Measurements from ENCODE around the gene CENPH. TPM values are rescaled to one million over a fixed set of nuclear protein-coding genes. Genes with fewer than 3 reads are reported as not detected.

Gene CENPH
- total and polyA plus RNA-seq, 2 donors (not counting 3 experiments of a cell fraction or from before 2014, with no cell fraction given), result 6.5 to 16.4 TPM

- TF ChIP-seq EZH2 (IDR thresholded peaks at IDR 0.05; ENCODE audit: borderline replicate concordance, low read depth, low read length, severe bottlenecking) (no peak), MAX (IDR thresholded peaks at IDR 0.05; ENCODE audit: insufficient read depth, insufficient read length) (no peak), MYC (IDR thresholded peaks at IDR 0.05; ENCODE audit: low read depth, low read length) (no peak), JUN (IDR thresholded peaks at IDR 0.05; ENCODE audit: borderline replicate concordance, insufficient read depth, insufficient read length, low read depth) (no peak), GATA2 (IDR thresholded peaks at IDR 0.05; ENCODE audit: insufficient read depth, insufficient read length, low read depth, low read length) (no peak), FOS (IDR thresholded peaks at IDR 0.05; ENCODE audit: borderline replicate concordance, insufficient read depth, low read length) (no peak), POLR2A (IDR thresholded peaks at IDR 0.05; ENCODE audit: low read depth, low read length) (no peak), POLR2AphosphoS5 (IDR thresholded peaks at IDR 0.05; ENCODE audit: insufficient read depth, low read depth, low read length) (no peak), CTCF (IDR thresholded peaks at IDR 0.05; ENCODE audit: extremely low read depth in 1 of 2, insufficient read depth in 1 of 2, low read depth in 1 of 2, low read length in 2 of 2) (no peak)
- Histone ChIP-seq H2AFZ (ENCODE audit: low read depth, low read length) (no peak overlapping the region), H3K79me2 (ENCODE audit: control insufficient read depth, insufficient read depth, low read length) (peaks cover 63% of the 10 kb centered on the region), H3K9me1 (replicated peaks; ENCODE audit: control insufficient read depth, extremely low read depth, insufficient read depth, low read length) (no peaks in the 10 kb centered on the region), H3K27ac (ENCODE audit: insufficient read depth, low read depth, low read length) (no peak overlapping the region), H3K9me3 (replicated peaks; ENCODE audit: control insufficient read depth, insufficient read depth, low read length) (no peaks in the 10 kb centered on the region), H4K20me1 (replicated peaks; ENCODE audit: control insufficient read depth, extremely low read depth, insufficient read depth, low read length) (no peaks in the 10 kb centered on the region), H3K4me2 (ENCODE audit: insufficient read depth, low read length) (no peak overlapping the region), H3K4me1 (ENCODE audit: control insufficient read depth, extremely low read depth, insufficient read depth, low read length) (no peaks in the 10 kb centered on the region), H3K36me3 (ENCODE audit: control insufficient read depth in 2 of 2, extremely low read depth in 1 of 2, insufficient read depth in 2 of 2, low read length in 2 of 2) (no peaks in the 10 kb centered on the region), H3K4me3 (replicated peaks in 1 of 3; ENCODE audit: insufficient read depth in 1 of 3, low read depth in 1 of 3, low read length in 3 of 3) (no peak overlapping the region), H3K9ac (replicated peaks; ENCODE audit: extremely low read depth, insufficient read depth, low read length) (no peak overlapping the region), H3K27me3 (ENCODE audit: control insufficient read depth in 2 of 2, insufficient read depth in 2 of 2, low read length in 2 of 2) (no peaks in the 10 kb centered on the region)
- BruUV-seq (replicated peaks), result no TSS peak
- no peak for DNase-seq (ENCODE audit: low read depth, low spot score)
- CTCF ChIA-PET, result no interaction called here
- POLR2A ChIA-PET, result no interaction called here
- dilution Hi-C loops (cut with MboI; ENCODE audit: extremely low pct_ligation_motif_present, low sequenced_read_pairs), result no loop called here
- intact Hi-C loops (cut with micrococcal nuclease), result no loop called here
- FAIRE-seq, result no peak
Observed at GRCh38 chr5:69250593-69250992, 61.2 kb downstream of the CENPH start.

Measured in endothelial cell of umbilical vein (primary cell).